Measurements from ENCODE around the gene ISY1. TPM values are rescaled to one million over a fixed set of nuclear protein-coding genes. Genes with fewer than 3 reads are reported as not detected.
A peak's percentile ranks its signal among the peaks of the same experiment; 100 is the strongest.
"Not testable (repeated sequence)": the region's sequence is repeated elsewhere in the genome, so short reads cannot be mapped to it uniquely, and the experiment has no call there.

The ISY1 gene
- total RNA-seq, 1 donor from 2014 or later, result 61.9 TPM

DNA sequence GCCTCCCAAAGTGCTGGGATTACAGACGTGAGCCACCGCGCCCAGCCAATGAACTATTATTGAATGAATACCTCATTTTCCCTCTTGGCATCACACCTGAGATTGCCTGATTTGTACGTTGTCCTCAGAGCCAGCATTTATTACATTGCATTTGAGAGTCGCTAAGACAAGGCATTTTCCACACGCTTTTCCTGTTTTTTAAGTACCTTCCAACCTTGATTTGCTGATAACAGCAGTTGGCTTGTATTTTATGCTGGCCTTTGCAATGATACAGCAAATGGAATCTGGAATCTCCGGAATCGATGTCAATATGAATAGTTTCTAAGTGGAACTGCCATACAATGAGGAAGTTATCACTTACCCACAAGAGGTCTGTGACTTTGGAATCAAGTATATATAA lies 38.5 kb upstream of the ISY1 start:
- H3K4me1 Mint-ChIP-seq (ENCODE audit: unreplicated experiment), result peaks cover 19% of the 10 kb centered on the region

DNA sequence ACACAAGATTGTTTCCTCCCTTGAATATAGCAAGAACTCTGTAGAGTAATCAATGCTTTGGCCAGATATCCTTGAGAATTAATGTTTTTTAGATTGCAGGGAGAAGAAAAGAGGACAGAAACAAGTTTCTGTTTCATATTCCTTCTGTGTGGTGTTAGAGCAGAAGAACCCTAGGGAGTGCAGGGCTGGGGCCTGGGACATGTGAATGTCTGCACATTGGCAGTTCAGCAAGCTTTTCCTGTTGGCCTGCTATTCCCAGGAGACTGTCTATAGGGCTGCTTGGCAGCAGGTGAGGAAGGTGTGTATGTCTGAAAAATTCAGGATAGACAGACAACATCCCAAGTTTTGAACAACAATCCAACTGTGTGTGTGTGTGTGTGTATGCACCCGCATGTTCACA lies 36.5 kb upstream of the ISY1 start:
- H3K4me3 Mint-ChIP-seq (ENCODE audit: unreplicated experiment), result no peak overlapping the region
- H3K27ac Mint-ChIP-seq (ENCODE audit: unreplicated experiment), result peak overlapping the region; percentile 11

More for the DNA sequence above, 38.5 kb upstream of the ISY1 start:
- DNase-seq (ENCODE audit: low spot score), result no peak
- H3K9me3 Mint-ChIP-seq (ENCODE audit: unreplicated experiment), result no peaks in the 10 kb centered on the region
- TF ChIP-seq CTCF (IDR thresholded peaks at IDR 0.05; ENCODE audit: unreplicated experiment), result no peak
- no peak overlapping the region for H3K4me3 Mint-ChIP-seq (ENCODE audit: unreplicated experiment)
- H3K36me3 Mint-ChIP-seq (ENCODE audit: low read depth, unreplicated experiment), result no peaks in the 10 kb centered on the region
- H3K27me3 Mint-ChIP-seq (ENCODE audit: unreplicated experiment), result no peaks in the 10 kb centered on the region
- H3K27ac Mint-ChIP-seq (ENCODE audit: unreplicated experiment), result no peak overlapping the region

DNA sequence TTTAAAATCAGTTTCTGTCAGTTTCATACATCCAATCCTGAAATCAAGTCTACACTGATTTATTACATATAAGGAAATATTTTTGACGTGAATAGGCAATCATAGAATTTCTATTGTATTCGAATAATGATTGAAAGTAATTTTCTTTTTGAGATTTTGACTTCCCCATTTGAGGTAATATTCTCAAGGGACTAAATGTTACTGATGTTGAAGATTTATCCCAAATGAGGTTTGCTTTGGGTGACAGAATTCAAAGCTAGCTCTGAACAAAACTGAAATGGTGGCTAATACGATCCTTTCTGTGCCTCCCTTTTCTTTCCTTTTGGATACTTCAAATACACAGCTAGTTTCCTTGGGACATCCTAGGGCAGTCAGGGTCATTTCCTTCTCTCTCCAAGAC lies 35.7 kb upstream of the ISY1 start:
- no peak for TF ChIP-seq CTCF (IDR thresholded peaks at IDR 0.05; ENCODE audit: unreplicated experiment)
- Mint-ChIP-seq H3K4me3 (ENCODE audit: unreplicated experiment) (no peak overlapping the region), H3K27me3 (ENCODE audit: unreplicated experiment) (no peaks in the 10 kb centered on the region), H3K36me3 (ENCODE audit: low read depth, unreplicated experiment) (no peaks in the 10 kb centered on the region), H3K27ac (ENCODE audit: unreplicated experiment) (peak overlapping the region; percentile 11), H3K9me3 (ENCODE audit: unreplicated experiment) (no peaks in the 10 kb centered on the region), H3K4me1 (ENCODE audit: unreplicated experiment) (peaks cover 19% of the 10 kb centered on the region)
- DNase-seq (ENCODE audit: low spot score), result no peak

More for the DNA sequence above, 36.5 kb upstream of the ISY1 start:
- Mint-ChIP-seq H3K27me3 (ENCODE audit: unreplicated experiment) (no peaks in the 10 kb centered on the region), H3K36me3 (ENCODE audit: low read depth, unreplicated experiment) (no peaks in the 10 kb centered on the region), H3K9me3 (ENCODE audit: unreplicated experiment) (no peaks in the 10 kb centered on the region), H3K4me1 (ENCODE audit: unreplicated experiment) (peaks cover 19% of the 10 kb centered on the region)
- no peak for DNase-seq (ENCODE audit: low spot score)
- no peak for TF ChIP-seq CTCF (IDR thresholded peaks at IDR 0.05; ENCODE audit: unreplicated experiment)

GRCh38 chr3:129195731-129196256 lies 34.9 kb upstream of the ISY1 start:
- Mint-ChIP-seq H3K27me3 (ENCODE audit: unreplicated experiment) (no peaks in the 10 kb centered on the region), H3K9me3 (ENCODE audit: unreplicated experiment) (no peaks in the 10 kb centered on the region), H3K36me3 (ENCODE audit: low read depth, unreplicated experiment) (no peaks in the 10 kb centered on the region), H3K4me1 (ENCODE audit: unreplicated experiment) (peaks cover 19% of the 10 kb centered on the region), H3K4me3 (ENCODE audit: unreplicated experiment) (no peak overlapping the region), H3K27ac (ENCODE audit: unreplicated experiment) (no peak overlapping the region)
- DNase-seq (ENCODE audit: low spot score), result no peak
- no peak for TF ChIP-seq CTCF (IDR thresholded peaks at IDR 0.05; ENCODE audit: unreplicated experiment)

DNA sequence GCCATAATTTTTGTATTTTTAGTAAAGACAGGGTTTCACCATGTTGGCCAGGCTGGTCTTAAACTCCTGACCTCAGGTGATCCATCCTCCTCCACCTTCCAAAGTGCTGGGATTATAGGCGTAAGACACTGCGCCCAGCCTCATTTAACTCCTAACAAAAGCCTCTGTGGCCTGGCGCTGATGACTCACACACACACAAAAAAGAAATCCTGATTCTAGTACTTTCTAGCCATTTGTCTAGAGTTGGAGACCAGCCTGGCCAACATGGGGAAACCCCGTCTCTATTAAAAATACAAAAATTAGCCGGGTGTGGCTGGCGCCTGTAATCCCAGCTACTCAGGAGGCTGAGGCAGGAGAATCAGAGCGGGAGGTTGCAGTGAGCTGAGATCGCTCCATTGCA lies 28.9 kb upstream of the ISY1 start:
- H3K27me3 Mint-ChIP-seq (ENCODE audit: unreplicated experiment); H3K4me3 Mint-ChIP-seq (ENCODE audit: unreplicated experiment); H3K36me3 Mint-ChIP-seq (ENCODE audit: low read depth, unreplicated experiment); H3K9me3 Mint-ChIP-seq (ENCODE audit: unreplicated experiment); H3K27ac Mint-ChIP-seq (ENCODE audit: unreplicated experiment); DNase-seq (ENCODE audit: low spot score); H3K4me1 Mint-ChIP-seq (ENCODE audit: unreplicated experiment): not testable (repeated sequence)
